GM12864 (cell line): ENCODE measurements around the gene NAIF1.

Experiments
- DNase-seq: peaks from one replicate; pipeline ENCODE4 v3.0.0-alpha.2; 2011; ENCODE audit warnings: low read depth
- H3K4me3 ChIP-seq: 2 replicates; pipeline ENCODE4 v1.5.1; 2011; ENCODE audit warnings: mild to moderate bottlenecking, low read depth, low read length, control low read depth
- TF ChIP-seq, protein P1 (sequence below): IDR thresholded peaks from 2 replicates; pipeline ENCODE4 v1.5.1; 2011; ENCODE audit warnings: low read depth, mild to moderate bottlenecking, moderate library complexity, low read length, control low read depth, inconsistent platforms; ENCODE audit errors: missing control alignments

The NAIF1 gene

GRCh38 chr9:128109050-128109709, 42.1 kb upstream of the NAIF1 start:
- TF ChIP-seq, protein P1, sequence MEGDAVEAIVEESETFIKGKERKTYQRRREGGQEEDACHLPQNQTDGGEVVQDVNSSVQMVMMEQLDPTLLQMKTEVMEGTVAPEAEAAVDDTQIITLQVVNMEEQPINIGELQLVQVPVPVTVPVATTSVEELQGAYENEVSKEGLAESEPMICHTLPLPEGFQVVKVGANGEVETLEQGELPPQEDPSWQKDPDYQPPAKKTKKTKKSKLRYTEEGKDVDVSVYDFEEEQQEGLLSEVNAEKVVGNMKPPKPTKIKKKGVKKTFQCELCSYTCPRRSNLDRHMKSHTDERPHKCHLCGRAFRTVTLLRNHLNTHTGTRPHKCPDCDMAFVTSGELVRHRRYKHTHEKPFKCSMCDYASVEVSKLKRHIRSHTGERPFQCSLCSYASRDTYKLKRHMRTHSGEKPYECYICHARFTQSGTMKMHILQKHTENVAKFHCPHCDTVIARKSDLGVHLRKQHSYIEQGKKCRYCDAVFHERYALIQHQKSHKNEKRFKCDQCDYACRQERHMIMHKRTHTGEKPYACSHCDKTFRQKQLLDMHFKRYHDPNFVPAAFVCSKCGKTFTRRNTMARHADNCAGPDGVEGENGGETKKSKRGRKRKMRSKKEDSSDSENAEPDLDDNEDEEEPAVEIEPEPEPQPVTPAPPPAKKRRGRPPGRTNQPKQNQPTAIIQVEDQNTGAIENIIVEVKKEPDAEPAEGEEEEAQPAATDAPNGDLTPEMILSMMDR, result no peak
- no peak overlapping the region for H3K4me3 ChIP-seq
- no peak for DNase-seq

- DNase-seq, result no peak
- TF ChIP-seq, protein P1, result no peak
- no peak overlapping the region for H3K4me3 ChIP-seq
Observed at GRCh38 chr9:128108269-128109049, 41.3 kb upstream of the NAIF1 start.

DNA sequence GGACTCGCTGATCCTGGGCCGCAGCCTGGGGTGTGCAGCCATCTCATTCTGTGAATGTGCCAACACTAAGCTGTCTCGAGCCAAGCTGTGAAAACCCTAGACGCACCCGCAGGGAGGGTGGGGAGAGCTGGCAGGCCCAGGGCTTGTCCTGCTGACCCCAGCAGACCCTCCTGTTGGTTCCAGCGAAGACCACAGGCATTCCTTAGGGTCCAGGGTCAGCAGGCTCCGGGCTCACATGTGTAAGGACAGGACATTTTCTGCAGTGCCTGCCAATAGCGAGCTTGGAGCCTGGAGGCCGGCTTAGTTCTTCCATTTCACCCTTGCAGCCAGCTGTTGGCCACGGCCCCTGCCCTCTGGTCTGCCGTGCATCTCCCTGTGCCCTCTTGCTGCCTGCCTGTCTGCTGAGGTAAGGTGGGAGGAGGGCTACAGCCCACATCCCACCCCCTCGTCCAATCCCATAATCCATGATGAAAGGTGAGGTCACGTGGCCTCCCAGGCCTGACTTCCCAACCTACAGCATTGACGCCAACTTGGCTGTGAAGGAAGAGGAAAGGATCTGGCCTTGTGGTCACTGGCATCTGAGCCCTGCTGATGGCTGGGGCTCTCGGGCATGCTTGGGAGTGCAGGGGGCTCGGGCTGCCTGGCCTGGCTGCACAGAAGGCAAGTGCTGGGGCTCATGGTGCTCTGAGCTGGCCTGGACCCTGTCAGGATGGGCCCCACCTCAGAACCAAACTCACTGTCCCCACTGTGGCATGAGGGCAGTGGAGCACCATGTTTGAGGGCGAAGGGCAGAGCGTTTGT, 40.5 kb upstream of the NAIF1 start:
- TF ChIP-seq, protein P1, result no peak
- DNase-seq, result no peak
- no peak overlapping the region for H3K4me3 ChIP-seq

- DNase-seq, result no peak
- H3K4me3 ChIP-seq, result no peak overlapping the region
- TF ChIP-seq, protein P1, result no peak
Observed at GRCh38 chr9:128106940-128107467, 39.9 kb upstream of the NAIF1 start.

- DNase-seq, result no peak
- TF ChIP-seq, protein P1, result no peak
- no peak overlapping the region for H3K4me3 ChIP-seq
Observed at GRCh38 chr9:128106181-128106939, 39.2 kb upstream of the NAIF1 start.

DNA sequence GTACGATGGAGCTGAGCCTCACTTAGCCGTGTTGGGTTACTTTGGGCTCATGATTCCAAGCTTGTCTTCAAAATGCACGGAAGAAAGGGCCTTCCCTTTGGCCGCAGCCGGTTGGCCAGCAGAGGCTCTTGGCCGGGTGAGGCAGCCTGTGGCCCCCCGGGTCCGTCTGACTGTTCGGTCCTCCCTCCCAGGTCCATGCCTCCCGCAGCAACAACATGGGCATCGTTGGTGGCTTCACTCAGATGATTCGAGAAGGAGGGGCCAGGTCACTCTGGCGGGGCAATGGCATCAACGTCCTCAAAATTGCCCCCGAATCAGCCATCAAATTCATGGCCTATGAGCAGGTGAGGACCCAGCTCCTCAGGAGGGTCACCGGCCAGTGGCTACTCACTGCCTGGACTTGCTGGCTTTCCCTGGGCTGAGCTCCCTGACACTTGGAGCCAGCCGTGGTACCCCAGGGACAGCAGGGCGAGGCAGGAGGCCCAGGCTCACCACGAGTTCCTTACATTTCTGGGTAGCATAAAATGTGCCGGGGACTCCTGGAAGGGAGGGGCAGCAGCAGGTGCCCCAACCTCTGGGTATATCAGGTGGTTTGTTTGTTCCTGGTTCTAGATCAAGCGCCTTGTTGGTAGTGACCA, 38.5 kb upstream of the NAIF1 start:
- H3K4me3 ChIP-seq, result no peak overlapping the region
- TF ChIP-seq, protein P1, result no peak
- DNase-seq, result no peak
